Activated naive CD8-positive, alpha-beta T cell treated with anti-CD3 and anti-CD28 coated beads, Interleukin-2, amount 10 ng/mL, durations not matched to agents 7 days and 5 days (primary cell): Measurements from ENCODE around the gene PCDHAC2. TPM values are rescaled to one million over a fixed set of nuclear protein-coding genes. Genes with fewer than 3 reads are reported as not detected.

Experiments
- ATAC-seq: fragments of 150-1000 bp; cut with Tn5 transposase; one replicate; pipeline ENCODE4 v1.10.0; 2021; ENCODE audit warnings: low read depth, moderate library complexity
- POLR2A ChIA-PET: fragments of 350-600 bp; sonication (Branson Sonifier 250); formaldehyde crosslinking; loops from one replicate; lab custom pipeline; 2021; ENCODE audit warnings: antibody characterized with exemption; lab: Charles Lee
- DNase-seq: peaks from one replicate; pipeline ENCODE4 v3.0.0; 2021
- H3K27ac Mint-ChIP-seq: one replicate; pipeline ENCODE4 v1.8.0; 2022; ENCODE audit warnings: mild to moderate bottlenecking, mixed read lengths
- H3K27me3 Mint-ChIP-seq: one replicate; pipeline ENCODE4 v1.8.0; 2022; ENCODE audit warnings: mild to moderate bottlenecking, moderate library complexity, mixed read lengths
- H3K36me3 Mint-ChIP-seq: one replicate; pipeline ENCODE4 v1.8.0; 2021; ENCODE audit warnings: mild to moderate bottlenecking, mixed read lengths
- H3K4me1 Mint-ChIP-seq: one replicate; pipeline ENCODE4 v1.8.0; 2021; ENCODE audit warnings: mixed read lengths
- H3K4me3 Mint-ChIP-seq: one replicate; pipeline ENCODE4 v1.8.0; 2022; ENCODE audit warnings: mild to moderate bottlenecking, moderate library complexity, mixed read lengths
- H3K9me3 Mint-ChIP-seq: one replicate; pipeline ENCODE4 v1.8.0; 2021; ENCODE audit warnings: mixed read lengths
- total RNA-seq, 2 experiments: library from RNA; stranded (reverse); gene quantifications; one replicate each; pipeline ENCODE4 v1.2.3, GENCODE V29; 2021

Gene PCDHAC2, protein sequence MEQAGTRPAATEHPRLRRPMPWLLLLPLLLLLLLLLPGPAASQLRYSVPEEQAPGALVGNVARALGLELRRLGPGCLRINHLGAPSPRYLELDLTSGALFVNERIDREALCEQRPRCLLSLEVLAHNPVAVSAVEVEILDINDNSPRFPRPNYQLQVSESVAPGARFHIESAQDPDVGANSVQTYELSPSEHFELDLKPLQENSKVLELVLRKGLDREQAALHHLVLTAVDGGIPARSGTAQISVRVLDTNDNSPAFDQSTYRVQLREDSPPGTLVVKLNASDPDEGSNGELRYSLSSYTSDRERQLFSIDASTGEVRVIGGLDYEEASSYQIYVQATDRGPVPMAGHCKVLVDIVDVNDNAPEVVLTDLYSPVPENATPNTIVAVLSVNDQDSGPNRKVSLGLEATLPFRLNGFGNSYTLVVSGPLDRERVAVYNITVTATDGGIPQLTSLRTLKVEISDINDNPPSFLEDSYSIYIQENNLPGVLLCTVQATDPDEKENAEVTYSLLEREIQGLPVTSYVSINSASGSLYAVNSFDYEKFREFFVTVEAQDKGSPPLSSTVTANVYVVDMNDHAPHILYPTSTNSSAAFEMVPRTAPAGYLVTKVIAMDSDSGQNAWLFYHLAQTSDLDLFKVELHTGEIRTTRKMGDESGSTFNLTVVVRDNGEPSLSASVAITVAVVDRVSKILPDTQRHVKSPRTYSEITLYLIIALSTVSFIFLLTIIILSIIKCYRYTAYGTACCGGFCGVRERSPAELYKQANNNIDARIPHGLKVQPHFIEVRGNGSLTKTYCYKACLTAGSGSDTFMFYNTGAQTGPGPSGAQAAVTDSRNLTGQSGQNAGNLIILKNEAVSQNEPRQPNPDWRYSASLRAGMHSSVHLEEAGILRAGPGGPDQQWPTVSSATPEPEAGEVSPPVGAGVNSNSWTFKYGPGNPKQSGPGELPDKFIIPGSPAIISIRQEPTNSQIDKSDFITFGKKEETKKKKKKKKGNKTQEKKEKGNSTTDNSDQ
- total RNA-seq, result not detected

DNA sequence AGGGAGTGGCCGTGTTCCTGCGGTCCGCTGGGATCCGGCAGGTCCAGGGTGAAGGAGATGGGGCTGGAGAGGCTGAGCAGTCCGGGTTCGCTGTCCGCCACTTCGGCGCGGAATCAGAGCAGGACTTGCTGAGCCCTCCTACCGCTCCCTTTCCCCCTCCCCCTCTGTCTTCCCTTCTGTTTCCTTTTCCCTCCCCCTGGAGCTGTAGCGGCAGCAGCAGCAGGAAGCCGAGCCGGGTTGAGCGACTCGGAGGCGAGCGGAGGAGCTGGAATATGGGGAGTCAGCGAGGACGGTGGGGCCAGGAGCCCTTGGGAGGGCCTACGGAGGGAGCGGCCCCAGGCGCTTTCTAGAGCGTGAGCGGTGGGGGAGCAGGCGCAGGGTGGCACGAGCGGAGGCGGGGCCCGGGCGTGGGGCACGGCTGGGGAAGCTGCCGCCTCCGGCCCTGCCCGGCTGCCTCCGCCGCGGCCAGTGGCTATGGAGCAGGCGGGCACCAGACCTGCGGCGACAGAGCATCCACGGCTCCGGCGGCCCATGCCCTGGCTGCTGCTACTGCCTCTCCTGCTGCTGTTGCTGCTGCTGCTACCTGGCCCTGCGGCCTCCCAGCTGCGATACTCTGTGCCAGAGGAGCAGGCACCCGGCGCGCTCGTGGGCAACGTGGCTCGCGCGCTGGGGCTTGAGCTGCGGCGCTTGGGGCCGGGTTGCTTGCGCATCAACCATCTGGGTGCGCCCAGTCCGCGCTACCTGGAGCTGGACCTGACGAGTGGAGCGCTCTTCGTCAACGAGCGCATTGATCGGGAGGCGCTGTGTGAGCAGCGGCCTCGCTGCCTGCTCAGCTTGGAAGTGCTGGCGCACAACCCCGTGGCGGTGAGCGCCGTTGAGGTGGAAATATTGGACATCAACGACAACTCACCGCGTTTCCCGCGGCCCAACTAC lies at the start of gene PCDHAC2:
Gene PCDHAC2, plus strand, starts transcription at position 184 of the 933 bp plus-strand sequence. Its CDS starts 291 bp downstream, at position 475.
- H3K36me3 Mint-ChIP-seq, result peaks cover 1% of the 10 kb centered on the region
- H3K27ac Mint-ChIP-seq, result no peak within 1 kb of the TSS
- DNase-seq (no peak), ATAC-seq (no peak)
- H3K4me1 Mint-ChIP-seq, result peaks cover 2% of the 10 kb centered on the region
- H3K27me3 Mint-ChIP-seq, result peaks cover 28% of the 10 kb centered on the region
- H3K4me3 Mint-ChIP-seq, result no peak within 1 kb of the TSS
- H3K9me3 Mint-ChIP-seq, result peaks cover 2% of the 10 kb centered on the region
- POLR2A ChIA-PET, result no interaction called here

DNA sequence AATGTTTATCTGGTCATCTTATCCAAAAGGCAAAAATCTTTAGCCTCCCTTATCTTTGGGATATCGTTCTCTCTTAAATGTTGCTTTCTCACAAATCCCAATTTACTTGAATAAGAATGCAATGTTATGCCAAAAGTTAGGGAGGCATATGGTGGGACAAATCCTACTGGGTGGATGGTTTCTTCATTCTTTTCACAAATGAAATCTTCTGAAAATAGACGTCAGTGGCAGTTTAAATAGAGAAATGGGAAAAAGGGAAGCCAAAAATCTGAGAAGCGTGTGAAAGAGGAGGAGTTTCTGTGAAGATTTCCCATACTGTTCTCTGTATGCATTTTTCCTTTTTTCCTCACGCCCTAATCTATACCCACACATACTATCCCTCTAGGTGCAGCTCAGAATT lies 42.7 kb upstream of the PCDHAC2 start:
- Mint-ChIP-seq H3K4me3 (no peak overlapping the region), H3K36me3 (peaks cover 3% of the 10 kb centered on the region), H3K27ac (no peak overlapping the region), H3K27me3 (peaks cover 27% of the 10 kb centered on the region), H3K4me1 (no peaks in the 10 kb centered on the region), H3K9me3 (peaks cover 2% of the 10 kb centered on the region)
- no peak for DNase-seq
- no peak for ATAC-seq
- POLR2A ChIA-PET, result no interaction called here

DNA sequence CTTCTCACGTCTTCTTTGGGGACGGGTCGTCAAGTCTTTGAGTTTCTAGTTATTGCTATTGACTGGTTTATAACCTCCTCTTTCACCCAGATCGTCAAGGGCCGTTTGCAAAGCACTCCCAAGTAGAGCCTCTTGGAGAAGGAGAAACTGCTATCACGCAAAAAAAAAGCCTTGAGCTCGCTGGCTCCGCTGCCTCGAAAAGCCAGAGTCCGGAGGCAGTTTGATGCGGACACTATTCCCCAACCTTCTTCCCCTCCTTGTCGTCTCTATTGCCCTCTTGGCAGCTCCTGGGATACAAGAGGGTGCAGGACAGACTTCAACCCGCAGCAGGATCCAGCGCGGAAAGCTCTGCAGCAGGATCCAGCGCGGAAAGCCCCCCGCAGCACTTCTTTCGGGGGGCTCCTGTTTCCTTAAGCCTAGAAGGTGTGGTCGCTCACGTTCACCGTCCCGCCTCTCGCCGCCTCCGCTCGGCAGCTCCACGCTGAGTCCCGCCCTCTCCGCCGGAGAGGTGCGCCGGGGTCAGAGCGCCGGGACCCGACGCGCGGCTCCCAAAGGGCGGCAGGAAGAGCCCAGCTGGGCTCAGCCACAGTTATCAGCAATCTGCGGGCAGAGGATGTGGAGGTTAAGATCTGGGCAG lies 40.4 kb upstream of the PCDHAC2 start, which contains the start of gene PCDHAC1:
Gene PCDHAC1, plus strand, starts transcription at position 494 of the 637 bp plus-strand sequence. CDS start 594 bp downstream, outside the sequence.
- Mint-ChIP-seq H3K4me3 (peak within 1 kb of the TSS; percentile 28), H3K27ac (no peak within 1 kb of the TSS), H3K36me3 (peaks cover 3% of the 10 kb centered on the region), H3K4me1 (no peaks in the 10 kb centered on the region), H3K27me3 (peaks cover 34% of the 10 kb centered on the region), H3K9me3 (peaks cover 2% of the 10 kb centered on the region)
- no peak for ATAC-seq
- POLR2A ChIA-PET, result no interaction called here
- no peak for DNase-seq

DNA sequence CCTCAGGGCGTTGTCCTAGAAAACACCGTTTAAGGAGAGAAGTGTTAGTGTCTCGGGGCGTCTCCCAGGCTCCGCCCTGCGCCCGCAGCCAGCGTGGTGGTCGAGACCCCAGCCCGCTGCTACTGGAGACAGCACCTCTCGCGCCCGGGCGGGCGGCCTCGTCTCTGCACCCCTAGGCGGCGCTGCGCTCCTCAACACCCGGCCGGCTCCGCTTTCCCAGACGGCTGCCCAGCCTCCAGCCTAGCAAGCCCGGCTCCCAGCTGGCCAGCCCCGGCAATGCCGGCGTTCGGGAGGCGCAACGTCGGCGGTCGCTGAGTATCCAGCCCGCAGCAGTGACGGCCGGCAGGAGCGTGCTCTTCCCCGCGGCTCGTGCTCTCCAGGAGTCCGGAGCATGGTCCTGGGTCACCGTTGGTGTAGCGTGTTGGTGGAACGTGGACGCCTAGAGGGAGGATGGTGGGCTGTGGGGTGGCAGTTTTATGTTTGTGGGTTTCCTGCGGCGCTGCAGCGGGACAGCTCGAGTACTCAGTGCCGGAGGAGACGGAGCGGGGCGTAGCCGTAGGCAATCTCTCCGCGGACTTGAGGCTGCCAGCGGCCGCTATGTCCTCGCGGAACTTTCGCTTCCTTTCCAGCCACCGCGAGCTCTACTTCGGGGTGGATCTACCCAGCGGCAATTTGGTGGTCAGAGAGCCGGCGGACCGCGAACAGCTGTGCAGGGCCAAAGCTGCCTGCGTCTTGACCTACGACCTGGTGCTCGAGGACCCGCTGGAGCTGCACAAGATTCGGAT lies 39.6 kb upstream of the PCDHAC2 start:
- Mint-ChIP-seq H3K4me3 (peak overlapping the region; percentile 28), H3K4me1 (no peaks in the 10 kb centered on the region)

DNA sequence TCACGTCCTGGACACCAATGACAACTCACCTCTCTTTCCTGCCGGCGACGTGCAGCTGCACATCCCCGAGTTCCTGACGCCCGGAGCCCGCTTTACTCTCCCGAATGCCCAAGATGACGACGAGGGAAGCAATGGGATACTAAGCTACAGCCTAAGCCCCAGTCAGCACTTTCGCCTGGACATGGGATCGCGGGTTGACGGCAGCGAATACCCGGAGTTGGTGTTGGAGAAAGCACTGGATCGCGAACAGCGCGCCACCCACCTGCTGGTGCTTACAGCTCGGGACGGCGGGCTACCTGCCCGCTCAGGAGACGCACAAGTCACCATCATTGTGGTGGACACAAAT lies 39.1 kb upstream of the PCDHAC2 start:
- peak overlapping the region; percentile 28 for H3K4me3 Mint-ChIP-seq
- no peak for ATAC-seq
- POLR2A ChIA-PET, result no interaction called here

More for the DNA sequence above, 39.6 kb upstream of the PCDHAC2 start:
- H3K9me3 Mint-ChIP-seq, result peaks cover 2% of the 10 kb centered on the region
- H3K27ac Mint-ChIP-seq, result no peak overlapping the region
- ATAC-seq, result no peak
- DNase-seq, result peak; percentile 36
- H3K36me3 Mint-ChIP-seq, result peaks cover 3% of the 10 kb centered on the region
- POLR2A ChIA-PET, result no interaction called here
- peaks cover 34% of the 10 kb centered on the region for H3K27me3 Mint-ChIP-seq

DNA sequence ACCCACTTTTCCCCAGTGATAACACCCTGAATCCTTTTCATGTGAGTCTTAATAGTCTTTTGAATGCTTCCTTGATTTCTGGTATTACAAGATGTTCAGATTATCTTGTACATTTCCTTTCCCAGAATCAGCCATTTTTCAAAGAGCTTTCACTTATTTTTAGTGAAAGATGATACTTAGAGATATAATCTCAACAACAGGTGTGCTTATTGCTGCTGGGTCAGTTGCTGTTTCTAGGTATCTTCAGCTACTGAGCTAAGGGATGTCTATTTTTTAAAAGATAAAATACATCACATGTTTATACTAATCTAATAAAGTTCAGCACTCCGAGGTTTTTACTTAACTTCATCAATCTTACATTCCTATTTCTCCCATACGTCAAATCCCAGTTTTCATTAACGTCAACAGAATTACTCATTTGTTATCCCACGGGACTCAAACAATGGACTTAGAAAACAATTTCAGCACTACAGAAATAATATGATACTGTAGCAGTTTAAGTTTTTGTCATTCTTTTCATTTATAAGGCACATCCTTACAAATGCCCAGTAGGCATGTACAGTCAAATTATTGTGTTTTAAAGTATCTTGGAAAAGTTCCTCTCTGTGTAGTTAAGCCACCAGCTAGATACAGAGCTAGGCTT lies 31.2 kb upstream of the PCDHAC2 start:
- ATAC-seq (no peak), DNase-seq (no peak)
- Mint-ChIP-seq H3K27ac (no peak overlapping the region), H3K4me3 (no peak overlapping the region), H3K27me3 (no peaks in the 10 kb centered on the region), H3K4me1 (no peaks in the 10 kb centered on the region), H3K36me3 (no peaks in the 10 kb centered on the region), H3K9me3 (no peaks in the 10 kb centered on the region)
- POLR2A ChIA-PET, result no interaction called here

More for the DNA sequence above, 39.1 kb upstream of the PCDHAC2 start:
- H3K4me1 Mint-ChIP-seq, result no peaks in the 10 kb centered on the region
- H3K36me3 Mint-ChIP-seq, result peaks cover 3% of the 10 kb centered on the region
- H3K27ac Mint-ChIP-seq, result no peak overlapping the region
- peaks cover 34% of the 10 kb centered on the region for H3K27me3 Mint-ChIP-seq
- no peak for DNase-seq
- peaks cover 2% of the 10 kb centered on the region for H3K9me3 Mint-ChIP-seq

DNA sequence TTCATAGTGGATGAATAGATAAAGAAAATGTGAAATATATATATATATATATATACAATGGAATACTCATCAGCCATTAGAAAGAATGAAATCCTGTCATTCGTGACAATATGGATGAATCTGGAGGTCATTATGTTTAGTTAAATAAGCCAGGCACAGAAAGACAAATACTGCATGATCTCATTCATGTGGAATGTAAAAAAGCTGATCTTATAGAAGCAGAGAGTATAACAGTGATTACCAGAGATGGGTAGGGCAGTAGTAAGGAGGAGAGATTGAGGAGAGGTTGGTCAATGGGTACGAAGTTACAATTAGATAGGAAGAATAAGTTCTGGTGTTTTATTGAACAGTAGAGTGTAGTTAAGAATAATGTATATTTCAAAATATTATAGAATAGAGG lies 19.7 kb upstream of the PCDHAC2 start:
- no peak overlapping the region for H3K4me3 Mint-ChIP-seq
- no peaks in the 10 kb centered on the region for H3K4me1 Mint-ChIP-seq
- no peaks in the 10 kb centered on the region for H3K27me3 Mint-ChIP-seq
- no peak for DNase-seq
- no peak overlapping the region for H3K27ac Mint-ChIP-seq
- ATAC-seq, result no peak
- POLR2A ChIA-PET, result no interaction called here
- H3K9me3 Mint-ChIP-seq, result peaks cover 11% of the 10 kb centered on the region
- no peaks in the 10 kb centered on the region for H3K36me3 Mint-ChIP-seq

DNA sequence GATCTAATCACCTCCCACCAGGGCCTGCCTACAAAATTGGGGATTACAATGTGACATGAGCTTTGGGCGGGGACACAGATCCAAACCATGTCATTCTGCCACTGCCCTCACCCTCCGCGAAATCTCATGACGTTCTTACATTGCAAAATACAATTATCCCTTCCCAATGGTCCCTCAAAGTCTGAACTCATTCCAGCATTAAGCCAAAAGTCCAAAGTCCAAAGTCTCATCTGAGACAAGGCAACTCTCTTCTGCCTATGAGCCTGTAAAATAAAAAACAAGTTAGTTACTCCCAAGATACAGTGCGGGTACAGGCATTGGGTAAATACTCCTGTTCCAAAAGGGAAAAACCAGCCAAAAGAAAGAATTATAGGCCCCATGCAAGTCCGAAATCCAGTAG lies 14.6 kb upstream of the PCDHAC2 start:
- DNase-seq (no peak), ATAC-seq (no peak)
- POLR2A ChIA-PET, result no interaction called here
- no peak overlapping the region for H3K4me3 Mint-ChIP-seq
- H3K27ac Mint-ChIP-seq, result no peak overlapping the region
- H3K9me3 Mint-ChIP-seq, result peaks cover 7% of the 10 kb centered on the region
- H3K36me3 Mint-ChIP-seq, result no peaks in the 10 kb centered on the region
- H3K4me1 Mint-ChIP-seq, result no peaks in the 10 kb centered on the region
- no peaks in the 10 kb centered on the region for H3K27me3 Mint-ChIP-seq

DNA sequence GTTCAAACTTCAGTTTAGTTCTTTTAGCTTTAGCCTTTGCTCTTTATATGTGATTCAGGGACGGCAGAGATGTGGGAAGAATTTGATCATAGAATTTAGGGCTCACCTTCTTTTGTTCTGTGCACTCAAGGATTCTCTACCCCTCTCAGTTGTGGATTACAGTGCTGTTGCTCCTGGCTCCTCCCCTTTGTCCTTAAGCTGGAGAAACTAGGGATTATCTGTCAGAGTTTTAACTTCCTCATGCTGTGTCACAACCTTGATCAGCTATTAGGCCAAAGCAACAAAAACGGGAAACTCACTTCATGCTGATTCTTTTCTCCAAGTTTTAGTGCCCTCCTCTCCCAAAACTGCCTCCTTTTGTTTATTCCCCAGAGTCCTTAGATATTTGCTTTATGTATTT lies 13.0 kb upstream of the PCDHAC2 start:
- Mint-ChIP-seq H3K36me3 (no peaks in the 10 kb centered on the region), H3K4me3 (no peak overlapping the region), H3K27me3 (no peaks in the 10 kb centered on the region), H3K9me3 (peaks cover 7% of the 10 kb centered on the region), H3K27ac (no peak overlapping the region), H3K4me1 (no peaks in the 10 kb centered on the region)
- no peak for DNase-seq
- ATAC-seq, result no peak
- POLR2A ChIA-PET, result no interaction called here

DNA sequence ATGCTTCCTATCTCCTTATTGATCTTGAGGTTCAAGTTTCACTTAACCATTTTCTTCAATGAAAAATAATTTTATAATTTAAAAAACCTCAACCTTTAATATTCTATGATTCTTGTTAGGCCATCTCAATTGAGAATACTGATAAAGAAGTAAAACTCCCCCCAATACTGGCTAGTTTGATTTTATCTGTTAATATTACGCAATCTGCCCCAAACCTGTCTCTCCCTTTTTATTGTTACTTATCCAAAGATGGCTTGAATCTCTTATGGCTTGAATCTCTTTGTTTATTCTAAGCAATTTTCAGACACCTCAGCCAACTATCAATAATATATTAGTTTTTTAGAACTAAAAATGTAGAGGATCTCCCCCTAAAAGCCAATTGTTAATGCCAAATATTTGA lies 4.1 kb upstream of the PCDHAC2 start:
- peaks cover 2% of the 10 kb centered on the region for H3K9me3 Mint-ChIP-seq
- ATAC-seq (no peak), DNase-seq (no peak)
- peaks cover 24% of the 10 kb centered on the region for H3K27me3 Mint-ChIP-seq
- POLR2A ChIA-PET, result no interaction called here
- H3K27ac Mint-ChIP-seq, result no peak overlapping the region
- peaks cover 2% of the 10 kb centered on the region for H3K4me1 Mint-ChIP-seq
- no peak overlapping the region for H3K4me3 Mint-ChIP-seq
- peaks cover 1% of the 10 kb centered on the region for H3K36me3 Mint-ChIP-seq

DNA sequence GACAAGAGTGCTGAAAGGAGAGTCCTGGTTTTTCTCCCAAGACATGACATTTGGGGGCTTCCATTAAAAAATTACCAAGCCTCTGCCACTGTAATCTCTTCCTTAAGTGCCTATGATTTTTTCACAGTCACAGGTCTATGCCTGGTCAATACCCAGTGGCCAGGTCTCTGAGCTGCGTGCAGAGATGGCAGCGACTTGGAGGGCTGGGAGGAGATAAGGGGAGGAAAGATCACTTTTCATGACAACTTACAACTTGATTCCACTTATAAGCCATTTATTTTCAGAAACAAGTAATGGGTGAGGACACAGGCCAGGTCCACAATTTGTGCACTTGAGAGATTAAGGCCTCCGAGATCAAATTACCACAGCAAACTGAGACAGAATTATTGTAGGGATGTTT lies 1.9 kb upstream of the PCDHAC2 start:
- Mint-ChIP-seq H3K4me1 (peaks cover 2% of the 10 kb centered on the region), H3K4me3 (no peak overlapping the region), H3K9me3 (peaks cover 2% of the 10 kb centered on the region), H3K36me3 (peaks cover 1% of the 10 kb centered on the region), H3K27me3 (peaks cover 28% of the 10 kb centered on the region), H3K27ac (no peak overlapping the region)
- DNase-seq, result no peak
- POLR2A ChIA-PET, result no interaction called here
- no peak for ATAC-seq
